Stimulated activated CD8-positive, alpha-beta memory T cell treated with anti-CD3 and anti-CD28 coated beads, Interleukin-2, amount 100 ng/mL, for 1 hour (primary cell): ENCODE data around the gene ZKSCAN1.

Experiments used
- DNase-seq, 2 donors: peaks; one replicate each; pipeline ENCODE4 v3.0.0-alpha.2; 2020; ENCODE audit warnings: low read depth in 2 of 2

Gene ZKSCAN1

DNA sequence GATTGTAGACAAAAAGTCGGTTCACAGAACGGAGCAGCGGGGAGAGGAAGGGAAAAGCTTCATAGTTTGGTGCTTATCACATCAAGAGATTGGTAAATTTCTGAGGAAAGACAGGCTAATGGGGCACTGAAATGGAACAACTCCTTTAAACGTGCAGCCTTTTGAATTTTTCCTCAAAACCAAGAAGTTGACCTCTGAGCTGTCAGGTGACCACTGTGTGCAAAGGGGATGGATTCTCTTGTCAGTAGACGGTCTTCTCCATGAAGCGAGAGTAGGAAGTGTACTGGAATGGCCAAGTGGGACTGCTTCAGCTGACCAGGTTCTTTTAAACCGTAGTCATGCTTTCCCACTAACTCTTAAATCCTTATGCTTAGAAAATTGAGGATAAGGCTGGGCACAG, 22.9 kb downstream of the ZKSCAN1 start:
- DNase-seq, result no peak

DNA sequence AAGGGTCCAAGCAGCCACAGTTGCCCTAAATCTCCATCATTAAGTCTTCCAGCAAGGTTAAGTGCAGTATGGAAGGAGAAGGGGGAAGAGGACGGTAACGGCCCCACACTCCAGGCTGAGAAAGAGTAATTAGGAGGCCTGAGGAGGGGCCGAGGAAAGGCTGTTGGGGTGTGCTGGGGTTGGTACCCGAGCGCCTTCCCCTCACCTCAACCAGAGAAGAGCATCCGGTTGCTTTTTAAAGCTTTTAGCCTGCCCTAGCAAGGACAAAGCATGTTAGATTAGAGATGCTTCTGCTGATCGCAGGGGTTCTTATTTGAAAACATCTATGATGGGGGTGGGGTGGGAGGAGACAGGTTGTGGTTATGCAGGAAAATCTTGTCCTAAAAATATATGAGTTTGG, 25.2 kb downstream of the ZKSCAN1 start:
- no peak for DNase-seq

DNA sequence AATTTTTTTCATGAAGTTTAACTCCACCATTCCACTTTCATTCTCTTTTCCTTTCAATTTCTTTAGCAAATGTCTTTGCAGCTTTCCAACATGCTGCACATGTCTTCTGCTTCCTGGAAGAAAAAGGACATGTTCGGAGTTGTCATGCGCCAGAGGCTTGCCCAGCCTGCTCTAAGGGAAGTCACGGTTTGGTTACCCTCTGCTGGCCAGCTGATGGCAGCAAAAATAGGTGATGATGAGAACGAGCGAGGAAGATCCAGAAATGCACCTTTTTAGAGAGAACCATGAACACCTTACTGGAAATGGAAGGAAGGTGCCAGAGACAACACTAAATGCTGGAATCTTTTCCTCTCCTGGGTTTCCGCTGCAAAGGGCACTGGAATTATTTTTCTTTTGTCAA, 29.3 kb downstream of the ZKSCAN1 start:
- no peak for DNase-seq

DNA sequence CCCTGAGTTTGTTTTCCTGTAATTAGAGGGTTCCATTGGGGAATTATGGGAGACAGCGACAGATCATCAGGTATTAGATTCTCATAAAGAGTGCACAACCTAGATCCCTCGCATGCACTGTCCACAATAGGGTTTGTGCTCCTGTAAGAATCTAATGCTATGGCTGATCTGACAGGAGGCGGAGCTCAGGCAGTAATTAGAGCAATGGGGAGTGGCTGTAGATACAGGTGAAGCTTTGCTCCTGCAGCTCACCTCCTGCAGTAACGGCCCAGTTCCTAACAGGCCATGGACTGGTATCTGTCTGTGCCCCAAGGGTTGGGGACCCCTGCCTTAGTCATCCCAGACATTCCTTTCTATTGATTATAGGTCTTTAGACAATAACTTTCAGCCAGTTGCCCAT, 33.3 kb downstream of the ZKSCAN1 start:
- no peak for DNase-seq

DNA sequence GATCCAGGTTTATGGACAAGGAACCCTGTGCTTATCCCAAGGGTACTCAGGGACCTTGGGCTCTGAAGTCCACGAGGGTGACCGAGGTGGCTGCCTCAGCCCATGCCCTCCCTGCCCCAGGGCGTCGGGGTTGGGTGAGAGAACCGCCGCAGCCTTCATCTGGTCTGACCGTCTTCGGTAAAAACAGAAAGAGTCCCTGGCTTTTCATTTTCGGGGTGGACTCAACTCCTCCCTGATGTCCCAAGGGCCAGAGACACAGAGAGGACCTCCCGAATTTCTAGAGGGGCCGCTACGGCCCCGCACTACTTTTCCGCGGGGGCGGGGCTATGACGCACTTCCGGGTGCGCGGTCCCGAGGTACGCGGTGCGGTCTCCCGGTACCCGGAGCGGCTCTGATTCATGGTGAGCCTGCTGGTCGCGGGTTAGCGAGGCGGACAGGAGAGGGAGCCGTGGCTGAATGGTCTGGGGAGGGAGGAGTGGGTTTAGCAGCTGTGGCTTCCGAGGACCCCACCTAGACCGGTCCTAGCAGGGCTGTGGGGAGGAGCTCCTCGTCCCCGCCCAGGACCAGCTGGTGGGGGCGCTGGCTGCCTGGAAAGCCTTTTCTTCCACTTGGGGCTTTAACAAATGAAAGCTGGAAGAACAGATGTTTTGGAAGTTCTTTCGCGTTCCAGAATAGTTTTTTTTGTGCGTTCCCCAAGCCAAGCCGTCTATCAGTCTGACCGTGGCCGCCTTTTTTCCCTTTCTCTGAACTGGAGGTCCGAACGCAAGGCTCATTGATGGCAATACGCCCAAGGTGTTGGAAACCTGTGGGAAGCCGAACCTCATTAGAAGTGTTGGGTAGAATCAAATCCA, 34.3 kb downstream of the ZKSCAN1 start, which contains the start of gene ZSCAN21:
Gene ZSCAN21, plus strand, starts transcription at position 334 of the 851 bp plus-strand sequence. CDS start 7,233 bp downstream, outside the sequence.
- peak; percentile 65 to 70 for DNase-seq

DNA sequence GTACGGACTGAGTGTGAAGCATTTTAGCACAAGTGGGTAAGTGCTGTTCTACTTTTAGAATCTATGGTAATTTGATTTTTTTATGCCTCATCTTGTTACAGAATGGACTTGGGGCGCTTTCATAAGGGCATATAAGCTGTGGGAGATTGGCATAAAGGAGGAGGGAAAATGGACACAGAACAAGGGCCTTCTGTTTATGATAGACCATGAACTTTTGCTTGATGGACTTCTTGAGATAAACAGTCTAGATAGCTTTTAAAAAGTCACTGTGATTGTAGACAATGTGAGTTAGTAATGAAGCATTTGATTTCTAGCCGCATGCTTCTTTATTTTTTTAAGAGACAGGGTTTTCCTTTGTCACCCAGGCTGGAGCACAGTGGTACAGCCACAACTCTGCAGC, 36.2 kb downstream of the ZKSCAN1 start:
- no peak for DNase-seq

DNA sequence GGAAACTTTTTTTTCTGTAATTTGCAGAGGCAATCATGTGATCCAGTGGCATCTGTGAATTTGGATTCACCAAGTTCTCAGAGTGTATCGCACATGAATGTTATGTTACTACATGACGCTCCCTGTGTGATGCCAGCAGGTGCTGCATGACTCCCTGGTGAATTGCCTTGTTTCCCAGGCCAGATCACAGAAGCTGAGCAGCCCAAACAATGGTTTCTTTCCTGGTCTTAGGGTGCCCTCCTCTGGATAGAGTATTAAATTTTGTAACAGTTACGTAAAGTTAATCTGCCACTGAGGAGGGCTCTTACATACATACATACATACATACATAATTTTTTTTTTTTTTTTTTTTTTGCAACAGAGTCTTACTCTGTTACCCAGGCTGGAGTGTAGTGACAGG, 37.8 kb downstream of the ZKSCAN1 start:
- DNase-seq, result no peak

DNA sequence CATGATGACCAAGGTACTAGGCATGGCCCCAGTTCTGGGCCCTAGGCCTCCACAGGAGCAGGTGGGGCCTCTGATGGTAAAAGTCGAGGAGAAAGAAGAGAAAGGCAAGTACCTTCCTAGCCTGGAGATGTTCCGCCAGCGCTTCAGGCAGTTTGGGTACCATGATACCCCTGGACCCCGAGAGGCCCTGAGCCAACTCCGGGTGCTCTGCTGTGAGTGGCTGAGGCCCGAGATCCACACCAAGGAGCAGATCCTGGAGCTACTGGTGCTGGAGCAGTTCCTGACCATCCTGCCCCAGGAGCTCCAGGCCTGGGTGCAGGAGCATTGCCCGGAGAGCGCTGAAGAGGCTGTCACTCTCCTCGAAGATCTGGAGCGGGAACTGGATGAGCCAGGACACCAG, 41.6 kb downstream of the ZKSCAN1 start:
- no peak for DNase-seq

DNA sequence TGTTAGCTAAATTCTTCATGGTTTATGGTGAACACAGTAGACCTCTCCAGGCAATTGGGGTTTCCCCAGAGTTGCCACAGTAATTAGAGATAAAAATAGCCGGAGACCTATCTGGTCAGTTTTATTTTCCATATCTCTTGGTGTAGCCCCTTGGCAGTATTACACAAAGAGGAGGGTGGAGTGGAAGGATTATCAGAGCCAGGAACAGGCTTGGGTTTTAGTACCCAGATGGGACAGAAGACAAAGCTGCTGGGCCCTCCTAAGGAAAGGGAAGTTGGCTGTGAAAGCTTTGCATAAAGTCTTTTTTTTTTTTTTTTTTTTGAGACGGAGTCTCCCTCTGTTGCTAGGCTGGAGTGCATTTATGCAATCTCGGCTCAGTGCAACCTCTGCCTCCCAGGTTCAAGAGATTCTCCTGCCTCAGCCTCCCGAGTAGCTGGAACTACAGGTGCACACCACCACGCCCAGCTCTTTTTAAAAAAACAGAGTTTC, 43.9 kb downstream of the ZKSCAN1 start:
- DNase-seq, result no peak

DNA sequence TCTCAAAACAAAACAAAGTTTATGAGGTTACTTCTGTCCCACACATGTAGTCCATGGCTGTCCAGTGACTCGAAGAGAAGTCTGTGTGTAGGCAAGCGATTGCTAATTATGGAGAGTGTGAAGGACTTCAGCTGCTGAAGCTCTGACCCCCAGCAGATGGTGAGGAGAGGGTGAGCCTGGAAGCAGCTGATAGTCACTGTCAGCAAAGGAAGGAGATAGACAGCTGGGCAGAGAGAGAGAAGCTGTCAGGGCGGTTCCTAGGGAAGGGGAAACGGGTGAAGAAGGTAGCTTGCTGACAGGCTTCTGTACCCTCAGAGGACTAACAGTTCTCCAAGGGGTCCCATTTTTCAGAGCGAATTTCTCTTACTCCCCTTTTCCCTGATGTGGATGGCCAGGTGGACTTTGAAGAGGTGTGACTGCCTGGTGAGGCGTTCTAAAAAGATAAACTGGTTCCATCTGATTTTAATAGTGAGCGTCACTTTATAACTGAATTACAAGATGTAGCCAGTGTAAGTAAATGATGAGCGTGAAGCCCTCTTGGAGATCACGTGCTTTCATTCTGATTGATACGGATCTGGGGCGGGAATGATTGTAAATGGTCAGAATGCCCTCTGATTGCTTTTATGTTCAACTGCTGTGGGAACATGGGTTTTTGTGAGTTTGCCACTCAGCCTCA, 46.3 kb downstream of the ZKSCAN1 start:
- no peak for DNase-seq

DNA sequence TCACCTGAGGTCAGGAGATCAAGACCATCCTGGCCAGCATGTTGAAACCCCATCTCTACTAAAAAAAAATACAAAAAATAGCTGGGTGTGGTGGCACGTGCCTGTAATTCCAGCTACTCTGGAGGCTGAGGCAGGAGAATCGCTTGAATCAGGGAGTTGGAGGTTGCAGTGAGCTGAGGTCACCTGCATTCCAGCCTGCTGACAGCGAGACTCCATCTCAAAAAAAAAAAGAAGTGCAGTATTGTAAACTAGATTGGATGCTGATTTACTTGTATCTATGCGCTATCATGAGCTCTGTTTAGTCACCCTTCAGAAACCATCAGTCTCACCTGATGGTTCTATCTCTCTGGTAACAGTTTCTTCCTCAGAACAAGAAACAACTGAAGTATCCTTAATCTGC, 48.0 kb downstream of the ZKSCAN1 start:
- no peak for DNase-seq

DNA sequence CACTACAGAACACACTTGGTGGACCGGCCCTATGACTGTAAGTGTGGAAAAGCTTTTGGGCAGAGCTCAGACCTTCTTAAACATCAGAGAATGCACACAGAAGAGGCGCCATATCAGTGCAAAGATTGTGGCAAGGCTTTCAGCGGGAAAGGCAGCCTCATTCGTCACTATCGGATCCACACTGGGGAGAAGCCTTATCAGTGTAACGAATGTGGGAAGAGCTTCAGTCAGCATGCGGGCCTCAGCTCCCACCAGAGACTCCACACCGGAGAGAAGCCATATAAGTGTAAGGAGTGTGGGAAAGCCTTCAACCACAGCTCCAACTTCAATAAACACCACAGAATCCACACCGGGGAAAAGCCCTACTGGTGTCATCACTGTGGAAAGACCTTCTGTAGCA, 48.8 kb downstream of the ZKSCAN1 start:
- DNase-seq, result no peak

DNA sequence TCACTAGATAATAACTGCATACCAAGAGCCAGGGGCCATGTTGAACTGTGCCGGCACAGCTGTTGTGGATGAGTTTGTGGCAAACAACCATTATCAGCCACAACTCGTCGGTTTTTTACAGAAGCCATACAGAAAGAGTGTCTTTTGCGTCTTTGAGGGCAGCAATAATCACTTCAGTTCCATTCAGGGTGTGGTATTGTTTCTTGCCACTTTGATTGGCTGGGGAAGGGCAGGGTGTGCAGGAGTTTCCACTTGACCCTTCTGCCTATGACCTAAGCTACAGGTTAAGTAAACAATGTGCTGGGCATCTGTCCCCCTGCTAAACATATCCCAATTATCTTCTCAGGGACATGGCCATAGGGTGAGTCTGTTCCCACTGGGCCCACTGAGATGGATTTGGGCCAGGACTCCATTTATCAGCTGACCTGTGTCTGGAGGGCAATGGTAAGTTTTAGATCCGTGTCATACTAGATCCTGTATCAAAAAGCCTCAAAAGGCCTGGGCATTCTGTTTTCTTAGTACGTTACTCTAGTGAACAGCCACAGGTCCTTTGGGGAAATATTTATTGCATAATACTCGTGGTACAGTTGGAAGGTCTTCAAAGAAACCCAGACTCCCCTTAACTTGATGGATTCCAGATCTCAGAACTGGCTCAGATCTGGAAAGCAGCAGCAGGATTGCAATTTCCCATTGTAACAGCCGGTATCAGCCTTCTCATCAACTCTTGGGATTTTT, 50.2 kb downstream of the ZKSCAN1 start:
- no peak for DNase-seq

DNA sequence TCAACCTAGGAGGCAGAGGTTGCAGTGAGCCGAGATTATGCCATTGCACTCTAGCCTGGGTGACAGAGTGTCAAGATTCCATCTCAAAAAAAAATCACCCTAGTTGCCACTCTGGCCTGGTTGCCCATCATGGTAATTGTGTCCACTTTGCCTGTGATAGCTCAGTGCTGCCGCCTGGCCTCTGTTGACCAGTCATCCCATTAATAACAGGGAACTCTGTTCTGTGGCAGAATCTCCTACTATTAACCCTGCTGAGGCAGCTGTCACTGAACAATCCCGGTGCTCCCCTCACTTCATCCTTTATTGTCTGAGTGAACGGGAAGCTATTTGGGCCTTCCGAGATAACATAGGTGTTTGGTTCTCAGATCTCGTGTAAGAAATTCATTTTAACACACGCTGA, 51.6 kb downstream of the ZKSCAN1 start:
- no peak for DNase-seq

DNA sequence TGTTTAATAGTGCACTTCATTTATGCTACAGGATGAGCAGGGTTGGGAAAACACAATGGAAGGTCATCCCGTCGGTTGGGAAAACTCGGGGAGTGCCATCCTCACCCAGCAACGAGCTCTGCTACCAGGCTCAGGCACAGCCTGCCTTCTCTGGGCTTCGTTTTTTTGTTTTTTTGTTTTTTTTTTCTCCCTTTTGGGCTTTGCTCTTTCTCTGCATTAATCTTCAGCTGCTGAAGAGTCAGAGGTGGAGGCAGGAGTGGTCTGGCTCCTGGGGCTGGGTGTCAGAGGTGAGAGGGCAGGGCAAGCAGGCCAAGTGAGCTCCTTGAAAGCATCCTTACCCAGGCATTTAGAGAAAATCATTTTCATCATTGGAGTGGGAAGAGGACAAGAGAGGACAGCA, 54.6 kb downstream of the ZKSCAN1 start:
- no peak for DNase-seq

DNA sequence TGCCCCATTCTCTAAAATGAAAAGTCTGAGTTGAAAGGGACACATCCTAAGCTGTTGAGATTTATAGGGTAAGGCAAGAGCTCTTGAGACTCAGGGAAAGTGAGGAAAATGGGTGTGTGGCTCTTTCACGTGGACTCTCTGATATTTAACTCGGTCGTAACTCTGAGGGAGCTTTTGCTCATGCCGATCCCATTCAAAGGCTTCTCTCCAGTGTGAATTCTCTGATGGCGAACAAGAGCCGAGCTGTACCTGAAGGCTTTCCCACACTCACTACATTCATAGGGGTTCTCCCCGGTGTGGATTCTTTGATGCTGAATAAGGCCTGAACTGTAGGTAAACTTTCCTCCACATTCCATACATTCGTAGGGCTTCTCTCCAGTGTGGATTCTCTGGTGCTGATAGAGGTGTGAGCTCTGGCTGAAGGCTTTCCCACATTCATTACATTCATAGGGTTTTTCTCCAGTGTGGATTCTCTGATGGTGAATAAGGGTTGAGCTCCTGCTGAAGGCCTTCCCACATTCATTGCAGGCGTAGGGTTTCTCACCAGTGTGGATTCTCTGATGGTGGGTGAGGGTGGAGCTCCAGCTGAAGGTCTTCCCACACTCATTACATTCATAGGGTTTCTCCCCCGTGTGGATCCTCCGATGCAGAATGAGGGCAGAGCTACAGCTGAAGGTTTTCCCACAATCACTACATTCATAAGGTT, 55.8 kb downstream of the ZKSCAN1 start:
- no peak for DNase-seq

DNA sequence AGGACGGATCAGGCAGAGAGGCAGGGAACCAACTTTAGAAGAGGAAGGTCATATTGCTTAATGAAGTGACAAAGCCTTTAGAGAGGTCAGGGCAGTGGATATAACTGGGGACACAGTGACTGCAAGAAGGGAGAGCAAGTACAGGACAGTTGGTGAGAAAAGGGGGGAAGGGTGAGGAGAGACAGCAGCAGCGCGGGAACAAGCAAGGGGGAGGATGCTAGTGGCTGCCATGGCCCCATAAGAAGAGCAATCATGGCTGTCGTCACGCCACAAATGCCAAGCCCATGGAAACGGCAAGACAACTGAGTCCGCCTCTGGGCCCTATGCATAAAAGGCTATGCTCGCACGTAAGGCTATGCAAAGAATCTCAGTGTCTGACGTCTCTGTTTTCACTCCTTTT, 57.1 kb downstream of the ZKSCAN1 start:
- DNase-seq, result no peak

DNA sequence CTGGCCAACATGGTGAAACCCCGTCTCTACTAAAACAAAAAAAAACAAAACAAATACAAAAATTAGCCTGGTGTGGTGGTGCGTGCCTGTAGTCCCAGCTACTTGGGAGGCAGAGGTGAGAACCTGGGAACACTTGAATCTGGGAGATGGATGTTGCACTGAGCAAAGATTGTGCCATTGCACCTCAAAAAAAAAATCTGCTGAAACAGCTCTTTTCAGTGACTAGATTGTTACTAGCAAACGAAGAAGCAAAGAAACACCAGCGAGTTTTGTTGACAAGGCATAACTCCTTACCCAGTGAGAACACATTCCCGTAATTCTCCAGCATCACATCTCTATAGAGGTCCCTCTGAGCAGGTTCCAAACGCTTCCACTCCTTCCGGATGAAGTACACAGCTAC, 59.4 kb downstream of the ZKSCAN1 start:
- no peak for DNase-seq

DNA sequence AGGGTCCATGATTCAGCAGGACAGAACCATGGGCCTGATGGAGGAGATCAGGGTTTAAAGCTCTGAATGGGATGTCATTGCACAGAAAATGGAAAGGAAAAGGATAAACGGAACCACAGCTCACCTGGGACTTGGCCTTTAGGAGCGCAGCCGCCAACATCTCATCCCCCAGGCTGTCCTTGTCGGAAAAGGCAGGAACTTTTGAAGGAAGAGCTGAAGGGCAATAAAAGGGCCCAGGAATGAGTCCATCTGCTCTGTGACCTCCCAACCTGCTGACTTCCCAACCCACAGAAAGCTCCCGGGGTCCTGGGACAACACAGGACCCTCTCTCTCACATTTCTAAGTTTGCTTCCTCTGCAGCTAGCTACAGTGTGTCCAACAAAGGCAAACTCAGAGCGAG, 60.0 kb downstream of the ZKSCAN1 start:
- DNase-seq, result no peak

DNA sequence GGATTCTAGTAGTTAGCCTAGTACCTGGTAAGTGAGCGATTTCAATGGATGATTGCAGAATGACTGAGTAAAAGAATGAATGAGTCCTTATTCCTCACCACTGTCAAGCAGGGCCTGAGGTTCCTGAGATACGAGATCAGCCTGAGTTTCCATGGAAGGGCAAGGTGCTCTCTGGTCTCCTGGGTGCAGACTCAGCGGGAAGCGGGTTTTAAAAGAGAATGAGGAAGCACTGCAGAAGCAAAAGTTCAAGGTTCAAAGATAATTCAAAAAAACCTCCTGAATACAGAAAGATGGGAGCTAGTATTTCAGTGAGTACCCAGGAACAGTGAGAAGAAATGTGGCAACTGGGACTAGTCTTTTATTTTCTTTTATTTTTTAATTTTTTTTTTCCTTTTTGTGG, 61.8 kb downstream of the ZKSCAN1 start:
- DNase-seq, result no peak

DNA sequence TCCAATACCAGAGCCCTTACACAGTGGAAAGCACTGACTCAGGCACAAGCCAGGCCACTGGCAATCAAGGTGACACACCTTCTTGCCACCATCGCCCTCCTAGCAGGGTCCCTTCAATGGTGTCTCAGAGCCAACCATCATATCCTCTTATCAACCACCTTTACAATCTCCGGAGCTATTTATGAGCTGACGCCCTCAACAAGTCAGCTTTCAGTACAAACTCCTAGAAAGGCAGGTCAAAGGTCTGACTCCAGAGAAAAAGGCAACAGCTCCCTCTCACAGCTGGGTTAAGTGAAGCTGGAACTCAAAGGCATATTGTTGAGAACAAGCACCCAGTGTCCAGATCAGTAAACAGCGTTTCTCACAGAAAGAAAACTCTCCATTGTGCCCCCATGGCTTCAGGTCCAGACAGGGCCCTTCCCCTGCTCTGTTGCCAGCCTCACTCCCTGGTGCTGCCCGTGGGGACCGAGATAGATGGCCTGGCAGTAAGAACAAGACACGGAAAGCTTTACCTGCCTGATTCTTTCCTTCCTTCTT, 63.7 kb downstream of the ZKSCAN1 start:
- DNase-seq, result no peak
